T-helper 2 cell treated with Interferon-gamma antibody and Interleukin-4, amounts not matched to agents 5 μg/mL and 100 μg/mL, for 36 hours (primary cell): ENCODE results near the gene SCGB1C2.

Experiments
- DNase-seq: peaks from one replicate; pipeline ENCODE4 v3.0.0; 2021; ENCODE audit warnings: low spot score
- H3K27ac Mint-ChIP-seq: one replicate; pipeline ENCODE4 v1.8.0; 2021; ENCODE audit warnings: mild to moderate bottlenecking, mixed read lengths
- H3K27me3 Mint-ChIP-seq: one replicate; pipeline ENCODE4 v1.8.0; 2021; ENCODE audit warnings: low read depth, mixed read lengths
- H3K36me3 Mint-ChIP-seq: one replicate; pipeline ENCODE4 v1.8.0; 2021; ENCODE audit warnings: low read depth, mixed read lengths
- H3K4me1 Mint-ChIP-seq: one replicate; pipeline ENCODE4 v1.8.0; 2021; ENCODE audit warnings: low read depth, mixed read lengths
- H3K4me3 Mint-ChIP-seq: one replicate; pipeline ENCODE4 v1.8.0; 2022; ENCODE audit warnings: mild to moderate bottlenecking, moderate library complexity, mixed read lengths
- H3K9me3 Mint-ChIP-seq: one replicate; pipeline ENCODE4 v1.8.0; 2021; ENCODE audit warnings: mixed read lengths

Gene SCGB1C2

GRCh38 chr17:145671-146541 is 8.5 kb downstream of the SCGB1C2 start:
- Mint-ChIP-seq H3K27ac (no peak overlapping the region), H3K4me3 (no peak overlapping the region), H3K36me3 (no peaks in the 10 kb centered on the region), H3K4me1 (no peaks in the 10 kb centered on the region), H3K27me3 (no peaks in the 10 kb centered on the region), H3K9me3 (no peaks in the 10 kb centered on the region)
- no peak for DNase-seq

- H3K27me3 Mint-ChIP-seq = no peaks in the 10 kb centered on the region
- no peaks in the 10 kb centered on the region for H3K4me1 Mint-ChIP-seq
- no peaks in the 10 kb centered on the region for H3K36me3 Mint-ChIP-seq
- H3K4me3 Mint-ChIP-seq = no peak overlapping the region
- no peak for DNase-seq
- no peak overlapping the region for H3K27ac Mint-ChIP-seq
- no peaks in the 10 kb centered on the region for H3K9me3 Mint-ChIP-seq
Observed at GRCh38 chr17:146546-146945, 9.2 kb downstream of the SCGB1C2 start.

- no peak for DNase-seq
- Mint-ChIP-seq H3K36me3 (no peaks in the 10 kb centered on the region), H3K4me1 (no peaks in the 10 kb centered on the region), H3K27me3 (no peaks in the 10 kb centered on the region), H3K27ac (no peak overlapping the region), H3K4me3 (no peak overlapping the region), H3K9me3 (no peaks in the 10 kb centered on the region)
Observed at GRCh38 chr17:146983-147761, 9.8 kb downstream of the SCGB1C2 start.

GRCh38 chr17:147796-148740 is 10.7 kb downstream of the SCGB1C2 start:
- no peaks in the 10 kb centered on the region for H3K27me3 Mint-ChIP-seq
- no peak overlapping the region for H3K27ac Mint-ChIP-seq
- no peaks in the 10 kb centered on the region for H3K4me1 Mint-ChIP-seq
- H3K36me3 Mint-ChIP-seq = no peaks in the 10 kb centered on the region
- H3K9me3 Mint-ChIP-seq = no peaks in the 10 kb centered on the region
- no peak for DNase-seq
- no peak overlapping the region for H3K4me3 Mint-ChIP-seq

- Mint-ChIP-seq H3K27ac (no peak overlapping the region), H3K36me3 (no peaks in the 10 kb centered on the region), H3K27me3 (no peaks in the 10 kb centered on the region), H3K4me3 (no peak overlapping the region), H3K9me3 (no peaks in the 10 kb centered on the region), H3K4me1 (no peaks in the 10 kb centered on the region)
- DNase-seq = no peak
Observed at GRCh38 chr17:148757-149156, 11.4 kb downstream of the SCGB1C2 start.

- Mint-ChIP-seq H3K9me3 (no peaks in the 10 kb centered on the region), H3K4me1 (no peaks in the 10 kb centered on the region), H3K4me3 (no peak overlapping the region), H3K27ac (no peak overlapping the region), H3K36me3 (no peaks in the 10 kb centered on the region), H3K27me3 (no peaks in the 10 kb centered on the region)
- DNase-seq = no peak
Observed at GRCh38 chr17:149231-149630, 11.9 kb downstream of the SCGB1C2 start.

- H3K36me3 Mint-ChIP-seq = no peaks in the 10 kb centered on the region
- H3K9me3 Mint-ChIP-seq = no peaks in the 10 kb centered on the region
- H3K4me1 Mint-ChIP-seq = no peaks in the 10 kb centered on the region
- H3K4me3 Mint-ChIP-seq = no peak overlapping the region
- no peak for DNase-seq
- H3K27ac Mint-ChIP-seq = no peak overlapping the region
- no peaks in the 10 kb centered on the region for H3K27me3 Mint-ChIP-seq
Observed at GRCh38 chr17:149897-150584, 12.7 kb downstream of the SCGB1C2 start.

GRCh38 chr17:151004-151403 is 13.6 kb downstream of the SCGB1C2 start:
- no peak overlapping the region for H3K27ac Mint-ChIP-seq
- no peaks in the 10 kb centered on the region for H3K36me3 Mint-ChIP-seq
- no peaks in the 10 kb centered on the region for H3K9me3 Mint-ChIP-seq
- DNase-seq = no peak
- H3K4me3 Mint-ChIP-seq = no peak overlapping the region
- H3K27me3 Mint-ChIP-seq = no peaks in the 10 kb centered on the region
- no peaks in the 10 kb centered on the region for H3K4me1 Mint-ChIP-seq

GRCh38 chr17:151886-152859 is 14.8 kb downstream of the SCGB1C2 start:
- no peak for DNase-seq
- Mint-ChIP-seq H3K4me3 (no peak overlapping the region), H3K27me3 (no peaks in the 10 kb centered on the region), H3K4me1 (no peaks in the 10 kb centered on the region), H3K36me3 (no peaks in the 10 kb centered on the region), H3K27ac (no peak overlapping the region), H3K9me3 (no peaks in the 10 kb centered on the region)

GRCh38 chr17:152860-153420 is 15.6 kb downstream of the SCGB1C2 start:
- no peak for DNase-seq
- H3K27ac Mint-ChIP-seq = no peak overlapping the region
- H3K27me3 Mint-ChIP-seq = no peaks in the 10 kb centered on the region
- H3K4me1 Mint-ChIP-seq = no peaks in the 10 kb centered on the region
- no peaks in the 10 kb centered on the region for H3K36me3 Mint-ChIP-seq
- H3K4me3 Mint-ChIP-seq = no peak overlapping the region
- no peaks in the 10 kb centered on the region for H3K9me3 Mint-ChIP-seq

- no peaks in the 10 kb centered on the region for H3K27me3 Mint-ChIP-seq
- no peak overlapping the region for H3K4me3 Mint-ChIP-seq
- no peak for DNase-seq
Observed at GRCh38 chr17:153851-154250, 16.5 kb downstream of the SCGB1C2 start.

GRCh38 chr17:155576-155975 is 18.2 kb downstream of the SCGB1C2 start:
- H3K27me3 Mint-ChIP-seq = no peaks in the 10 kb centered on the region
- H3K9me3 Mint-ChIP-seq = no peaks in the 10 kb centered on the region
- DNase-seq = no peak
- H3K4me1 Mint-ChIP-seq = no peaks in the 10 kb centered on the region
- no peak overlapping the region for H3K27ac Mint-ChIP-seq
- no peak overlapping the region for H3K4me3 Mint-ChIP-seq
- no peaks in the 10 kb centered on the region for H3K36me3 Mint-ChIP-seq

More at GRCh38 chr17:153851-154250, 16.5 kb downstream of the SCGB1C2 start:
- no peak overlapping the region for H3K27ac Mint-ChIP-seq
- no peaks in the 10 kb centered on the region for H3K9me3 Mint-ChIP-seq
- H3K36me3 Mint-ChIP-seq = no peaks in the 10 kb centered on the region
- no peaks in the 10 kb centered on the region for H3K4me1 Mint-ChIP-seq
